H9 (cell line): ENCODE results near the gene TCF21. TPM values are rescaled to one million over a fixed set of nuclear protein-coding genes. Genes with fewer than 3 reads are reported as not detected.

ENCODE experiments used
- DNase-seq: peaks from one replicate; pipeline ENCODE4 v3.0.0-alpha.2; 2017
- H2AFZ ChIP-seq: one replicate; pipeline ENCODE4 v1.6.1; 2013; ENCODE audit warnings: mild to moderate bottlenecking, low read length, control low read depth, moderate library complexity
- H2AK5ac ChIP-seq: 2 replicates; pipeline ENCODE4 v1.6.1; 2013; ENCODE audit warnings: low read length, control low read depth, mixed read lengths; ENCODE audit not compliant: insufficient read length
- H2BK120ac ChIP-seq: one replicate; pipeline ENCODE4 v1.6.1; 2013; ENCODE audit warnings: low read depth, mild to moderate bottlenecking, low read length, control low read depth, inconsistent platforms; ENCODE audit not compliant: poor library complexity, severe bottlenecking
- H2BK12ac ChIP-seq: 2 replicates; pipeline ENCODE4 v1.6.1; 2013; ENCODE audit warnings: low read length, control low read depth, mixed read lengths, low read depth; ENCODE audit not compliant: insufficient read length
- H2BK15ac ChIP-seq: 2 replicates; pipeline ENCODE4 v1.6.1; 2013; ENCODE audit warnings: low read depth, low read length, control low read depth
- H2BK20ac ChIP-seq: one replicate; pipeline ENCODE4 v1.6.1; 2013; ENCODE audit warnings: low read depth, mild to moderate bottlenecking, low read length, control low read depth, inconsistent platforms; ENCODE audit not compliant: poor library complexity, severe bottlenecking
- H2BK5ac ChIP-seq: 2 replicates; pipeline ENCODE4 v1.6.1; 2013; ENCODE audit warnings: low read length, control low read depth, mixed read lengths; ENCODE audit not compliant: insufficient read length
- H3K14ac ChIP-seq: 2 replicates; pipeline ENCODE4 v1.6.1; 2013; ENCODE audit warnings: low read length, control low read depth; ENCODE audit not compliant: insufficient read depth
- H3K18ac ChIP-seq: 2 replicates; pipeline ENCODE4 v1.6.1; 2013; ENCODE audit warnings: low read depth, mild to moderate bottlenecking, mixed read lengths, low read length, control low read depth; ENCODE audit not compliant: insufficient read length
- H3K23ac ChIP-seq: 2 replicates; pipeline ENCODE4 v1.6.1; 2013; ENCODE audit warnings: low read length, control low read depth, mixed read lengths, low read depth; ENCODE audit not compliant: insufficient read length
- H3K23me2 ChIP-seq: 2 replicates; pipeline ENCODE4 v1.6.1; 2013; ENCODE audit warnings: low read depth, mild to moderate bottlenecking, mixed read lengths, low read length, control low read depth; ENCODE audit not compliant: insufficient read length, poor library complexity, severe bottlenecking
- H3K27ac ChIP-seq: 2 replicates; pipeline ENCODE4 v1.5.1; 2013; ENCODE audit warnings: low read length, control low read depth, mixed read lengths, low read depth; ENCODE audit not compliant: insufficient read length
- H3K27me3 ChIP-seq: 2 replicates; pipeline ENCODE4 v1.6.1; 2013; ENCODE audit warnings: low read length, control low read depth, inconsistent platforms; ENCODE audit not compliant: insufficient read depth
- H3K4ac ChIP-seq: 2 replicates; pipeline ENCODE4 v1.6.1; 2013; ENCODE audit warnings: low read depth, mild to moderate bottlenecking, control low read depth, inconsistent platforms, low read length, moderate library complexity
- H3K4me1 ChIP-seq: 2 replicates; pipeline ENCODE4 v1.6.1; 2013; ENCODE audit warnings: low read length, control low read depth, inconsistent platforms; ENCODE audit not compliant: insufficient read depth
- H3K4me2 ChIP-seq: 2 replicates; pipeline ENCODE4 v1.6.1; 2013; ENCODE audit warnings: low read length, control low read depth, mixed read lengths; ENCODE audit not compliant: insufficient read length, insufficient read depth
- H3K56ac ChIP-seq: 2 replicates; pipeline ENCODE4 v1.6.1; 2013; ENCODE audit warnings: low read depth, mild to moderate bottlenecking, mixed read lengths, low read length, control low read depth; ENCODE audit not compliant: insufficient read length
- H3K79me1 ChIP-seq: 2 replicates; pipeline ENCODE4 v1.6.1; 2013; ENCODE audit warnings: low read depth, mild to moderate bottlenecking, moderate library complexity, low read length, control low read depth, inconsistent platforms; ENCODE audit not compliant: insufficient read depth, poor library complexity, severe bottlenecking
- H3K79me2 ChIP-seq: 2 replicates; pipeline ENCODE4 v1.6.1; 2013; ENCODE audit warnings: low read length, control low read depth, inconsistent platforms; ENCODE audit not compliant: insufficient read depth
- H3K9ac ChIP-seq: 2 replicates; pipeline ENCODE4 v1.6.1; 2013; ENCODE audit warnings: low read length, control low read depth, mixed read lengths; ENCODE audit not compliant: insufficient read length; ENCODE audit errors: extremely low read depth
- H3K9me3 ChIP-seq: one replicate; pipeline ENCODE4 v1.6.1; 2013; ENCODE audit warnings: low read depth, low read length, inconsistent platforms; ENCODE audit not compliant: control insufficient read depth
- H3T11ph ChIP-seq: one replicate; pipeline ENCODE4 v1.6.1; 2013; ENCODE audit warnings: mild to moderate bottlenecking, low read length, control low read depth, inconsistent platforms
- H4K20me1 ChIP-seq: one replicate; pipeline ENCODE4 v1.6.1; 2013; ENCODE audit not compliant: control insufficient read depth, insufficient read length, insufficient read depth
- H4K5ac ChIP-seq: 2 replicates; pipeline ENCODE4 v1.6.1; 2013; ENCODE audit warnings: low read depth, mild to moderate bottlenecking, mixed read lengths, low read length, control low read depth; ENCODE audit not compliant: insufficient read length
- H4K8ac ChIP-seq: replicated peaks from 2 replicates; pipeline ENCODE4 v1.6.1; 2013; ENCODE audit warnings: low read length, control low read depth, mixed read lengths, low read depth; ENCODE audit not compliant: insufficient read length
- H4K91ac ChIP-seq: 2 replicates; pipeline ENCODE4 v1.6.1; 2013; ENCODE audit warnings: low read depth, mild to moderate bottlenecking, moderate library complexity, mixed read lengths, low read length, control low read depth; ENCODE audit not compliant: insufficient read length
- H3K27ac Mint-ChIP-seq, 3 experiments: 2 replicates in 2 of 3; 3 replicates in 1 of 3; pipeline ENCODE4 v1.8.0; 2020 to 2021; ENCODE audit warnings: mixed read lengths in 3 of 3, mild to moderate bottlenecking in 1 of 3, moderate library complexity in 1 of 3
- H3K27me3 Mint-ChIP-seq: 2 replicates; pipeline ENCODE4 v1.8.0; 2021; ENCODE audit warnings: low read depth, mild to moderate bottlenecking, moderate library complexity, mixed read lengths
- H3K36me3 Mint-ChIP-seq, 3 experiments: 2 replicates in 2 of 3; 3 replicates in 1 of 3; pipeline ENCODE4 v1.8.0; 2020 to 2021; ENCODE audit warnings: low read depth in 3 of 3, mixed read lengths in 3 of 3; ENCODE audit not compliant: insufficient read depth in 1 of 3
- H3K4me1 Mint-ChIP-seq, 2 experiments: 2 replicates each; pipeline ENCODE4 v1.8.0; 2020; ENCODE audit warnings: mixed read lengths in 2 of 2
- H3K4me3 Mint-ChIP-seq, 2 experiments: 2 replicates in 1 of 2; 3 replicates in 1 of 2; pipeline ENCODE4 v1.8.0; 2020 to 2021; ENCODE audit warnings: mild to moderate bottlenecking in 2 of 2, mixed read lengths in 2 of 2, moderate library complexity in 1 of 2
- H3K9me3 Mint-ChIP-seq, 2 experiments: 2 replicates in 1 of 2; 3 replicates in 1 of 2; pipeline ENCODE4 v1.8.0; 2020; ENCODE audit warnings: mild to moderate bottlenecking in 2 of 2, mixed read lengths in 2 of 2, moderate library complexity in 1 of 2
- CTCF ChIP-seq: fragments of 200-600 bp; sonication (generic); conservative IDR thresholded peaks from 3 replicates; pipeline ENCODE4 v1.8.0; 2021; ENCODE audit warnings: antibody characterized with exemption, mild to moderate bottlenecking
- WGBS: extraction: QIAGEN DNeasy Blood & Tissue Kit; methylation state at CpG from one replicate; pipeline ENCODE4 v1.1.7; 2013; ENCODE audit warnings: missing lambda C conversion rate, low lambda C conversion rate, mixed read lengths; ENCODE audit not compliant: insufficient read length; ENCODE audit errors: extremely low coverage; 5-methylcytosine and 5-hydroxymethylcytosine counted together
- total RNA-seq: library from RNA; stranded (reverse); gene quantifications from 2 replicates; pipeline ENCODE4 v1.2.1, GENCODE V29; 2021

TCF21 gene
- total RNA-seq, 1 experiment from 2014 or later: not detected

- Histone ChIP-seq H3K79me2 (no peaks in the 10 kb centered on the region), H3K27me3 (peaks cover 30% of the 10 kb centered on the region)
Observed at GRCh38 chr6:133887156-133887879, 1.6 kb upstream of the TCF21 start.

More at GRCh38 chr6:133887156-133887879, 1.6 kb upstream of the TCF21 start:
- DNase-seq: no peak
- no peak overlapping the region for H2AFZ ChIP-seq
- no peak overlapping the region for H3K14ac ChIP-seq
- no peak overlapping the region for H3K9ac ChIP-seq
- no peaks in the 10 kb centered on the region for H3K79me1 ChIP-seq
- peaks cover 28 to 32% of the 10 kb centered on the region in 2 experiments for H3K4me1 Mint-ChIP-seq
- no peak overlapping the region for H3K4me2 ChIP-seq
- no peak overlapping the region for H2BK12ac ChIP-seq
- no peak overlapping the region for H3K4me3 Mint-ChIP-seq
- H2BK15ac ChIP-seq: no peak overlapping the region
- H3K9me3 ChIP-seq: no peaks in the 10 kb centered on the region
- H4K91ac ChIP-seq: no peak overlapping the region
- H4K8ac ChIP-seq: no peak overlapping the region
- no peak overlapping the region for H2BK120ac ChIP-seq
- no peaks in the 10 kb centered on the region for H3K4me1 ChIP-seq
- no peaks in the 10 kb centered on the region; a peak in 1 of 7 replicates for H3K36me3 Mint-ChIP-seq
- no peak for TF ChIP-seq CTCF
- H3K4ac ChIP-seq: no peak overlapping the region
- no peak overlapping the region for H3T11ph ChIP-seq
- no peak overlapping the region for H2BK5ac ChIP-seq
- no peak overlapping the region for H2AK5ac ChIP-seq
- no peak overlapping the region for H3K18ac ChIP-seq
- H3K23ac ChIP-seq: no peak overlapping the region
- peaks cover 92% of the 10 kb centered on the region for H3K27me3 Mint-ChIP-seq
- no CpG with 5 or more reads among the region's 4 CpGs for WGBS
- H3K27ac Mint-ChIP-seq: no peak overlapping the region
- H4K20me1 ChIP-seq: no peaks in the 10 kb centered on the region
- H2BK20ac ChIP-seq: no peak overlapping the region
- no peak overlapping the region for H4K5ac ChIP-seq
- no peak overlapping the region for H3K56ac ChIP-seq
- H3K23me2 ChIP-seq: peaks cover 20% of the 10 kb centered on the region
- H3K9me3 Mint-ChIP-seq: no peaks in the 10 kb centered on the region; a peak in 1 of 5 replicates
- H3K27ac ChIP-seq: no peak overlapping the region
